NCI-H82 (cell line): ENCODE results near the gene PBX1.
A peak's percentile ranks its signal among the peaks of the same experiment; 100 is the strongest.

ENCODE experiments used
- DNase-seq: peaks from one replicate; lab custom pipeline; 2025; lab: John Stamatoyannopoulos, UW

The PBX1 gene

GRCh38 chr1:164757625-164758024 lies 198.6 kb downstream of the PBX1 start:
- no peak for DNase-seq

- DNase-seq: no peak
These were observed 200.3 kb downstream of the PBX1 start for GRCh38 chr1:164759144-164759920.

GRCh38 chr1:164759979-164760469 lies 201.0 kb downstream of the PBX1 start:
- DNase-seq: no peak

- DNase-seq: no peak
These were observed 201.6 kb downstream of the PBX1 start for GRCh38 chr1:164760569-164760968.

GRCh38 chr1:164761009-164761408 lies 202.0 kb downstream of the PBX1 start:
- no peak for DNase-seq

- DNase-seq: no peak
These were observed 204.1 kb downstream of the PBX1 start for GRCh38 chr1:164763098-164763497.

- DNase-seq: no peak
These were observed 205.3 kb downstream of the PBX1 start for GRCh38 chr1:164764333-164764732.

- DNase-seq: no peak
These were observed 206.6 kb downstream of the PBX1 start for GRCh38 chr1:164765557-164765956.

- DNase-seq: no peak
These were observed 207.2 kb downstream of the PBX1 start for GRCh38 chr1:164765992-164766720.

GRCh38 chr1:164767752-164768402 lies 208.9 kb downstream of the PBX1 start:
- DNase-seq: no peak

- no peak for DNase-seq
These were observed 209.6 kb downstream of the PBX1 start for GRCh38 chr1:164768619-164769018.

- DNase-seq: no peak
These were observed 210.6 kb downstream of the PBX1 start for GRCh38 chr1:164769486-164770130.

- no peak for DNase-seq
These were observed 211.1 kb downstream of the PBX1 start for GRCh38 chr1:164770131-164770529.

GRCh38 chr1:164771041-164771618 lies 212.1 kb downstream of the PBX1 start:
- no peak for DNase-seq

- DNase-seq: no peak
These were observed 212.8 kb downstream of the PBX1 start for GRCh38 chr1:164771619-164772361.

- DNase-seq: peak; percentile 30
These were observed 213.7 kb downstream of the PBX1 start for GRCh38 chr1:164772635-164773034.

- no peak for DNase-seq
These were observed 214.1 kb downstream of the PBX1 start for GRCh38 chr1:164773102-164773501.

- peak; percentile 55 for DNase-seq
These were observed 215.4 kb downstream of the PBX1 start for GRCh38 chr1:164774413-164774812.

- peak; percentile 99 for DNase-seq
These were observed 216.1 kb downstream of the PBX1 start for GRCh38 chr1:164774819-164775654.

GRCh38 chr1:164777518-164777917 lies 218.5 kb downstream of the PBX1 start:
- no peak for DNase-seq
